ENCODE data around the gene EXOC3L2. TPM values are rescaled to one million over a fixed set of nuclear protein-coding genes. Genes with fewer than 3 reads are reported as not detected.

Gene EXOC3L2
- total and polyA plus RNA-seq, 10 donors, result 1.9 to 22.7 (median 13.4) TPM

GRCh38 chr19:45290381-45290931 lies 45.2 kb upstream of the EXOC3L2 start:
- no peak for DNase-seq
- intact Hi-C loops (cut with DNase I; ENCODE audit: low total_unique reads), result no loop called here
- H3K36me3 ChIP-seq, result peaks cover 0 to 99% (median 43%) of the 10 kb centered on the region in 6 donors
- TF ChIP-seq CTCF (IDR thresholded peaks at IDR 0.05 in 8 of 11, conservative IDR thresholded peaks at IDR 0.05 in 3 of 11), result no peak
- TF ChIP-seq POLR2A (IDR thresholded peaks at IDR 0.05), result no peak
- TF ChIP-seq POLR2AphosphoS5 (IDR thresholded peaks at IDR 0.05), result no peak
- H3K4me1 ChIP-seq, result no peaks in the 10 kb centered on the region
- H3K4me3 ChIP-seq, result no peak overlapping the region
- peaks cover 0 to 15% (median 7%) of the 10 kb centered on the region in 8 donors for H3K9me3 ChIP-seq
- WGBS, 5 donors, result 88 to 100% (median 95%) methylated on average over 4 to 6 of the region's 6 CpGs
- H3K27me3 ChIP-seq (replicated peaks in 1 of 7), result no peaks in the 10 kb centered on the region
- no peak overlapping the region for H3K27ac ChIP-seq

DNA sequence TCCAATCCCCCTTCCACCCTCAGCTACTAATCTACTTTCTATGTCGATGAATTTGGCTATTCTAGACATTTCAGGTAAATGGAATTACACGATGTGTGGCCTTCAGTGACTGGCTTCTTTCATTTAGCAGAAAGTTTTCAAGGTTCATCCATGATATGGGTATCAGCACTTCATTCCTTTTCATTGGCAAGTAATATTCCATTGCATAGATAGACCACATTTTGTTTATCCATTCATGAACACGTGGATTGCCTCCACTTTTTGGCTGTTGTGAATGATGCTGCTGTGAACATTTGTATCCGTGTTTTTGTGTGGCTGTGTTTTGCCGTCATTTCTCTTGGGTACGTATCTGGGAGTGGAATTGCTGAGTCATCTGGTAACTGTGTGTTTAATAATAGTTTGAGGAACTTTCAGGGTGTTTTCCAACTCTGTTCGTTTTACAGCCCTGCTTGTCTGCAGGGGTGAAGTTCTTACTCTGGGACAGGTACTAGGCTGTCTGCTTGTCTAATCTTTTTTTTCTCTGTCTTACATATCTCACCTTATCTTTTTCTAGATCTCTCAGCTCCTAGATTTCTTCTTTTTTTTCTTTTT lies 38.3 kb upstream of the EXOC3L2 start:
- H3K36me3 ChIP-seq, result peaks cover 6 to 100% (median 50%) of the 10 kb centered on the region in 6 donors
- intact Hi-C loops (cut with DNase I; ENCODE audit: low total_unique reads), result no loop called here

GRCh38 chr19:45280471-45280961 lies 35.3 kb upstream of the EXOC3L2 start:
- intact Hi-C loops (cut with DNase I; ENCODE audit: low total_unique reads), result no loop called here
- Histone ChIP-seq H3K27ac (no peak overlapping the region), H3K9me3 (no peaks in the 10 kb centered on the region), H3K27me3 (replicated peaks in 1 of 7) (no peaks in the 10 kb centered on the region), H3K36me3 (peaks cover 6 to 99% (median 51%) of the 10 kb centered on the region in 6 donors), H3K4me1 (peaks cover 0 to 4% (median 0%) of the 10 kb centered on the region in 6 donors), H3K4me3 (no peak overlapping the region)
- whole genome bisulfite sequencing, 5 donors, result 66 to 89% (median 78%) methylated on average over 18 to 19 of the region's 19 CpGs
- no peak for DNase-seq
- no peak for TF ChIP-seq POLR2A (IDR thresholded peaks at IDR 0.05)
- TF ChIP-seq POLR2AphosphoS5 (IDR thresholded peaks at IDR 0.05), result peak in 2 of 3 donors; percentile 20 to 38
- no peak for TF ChIP-seq CTCF (IDR thresholded peaks at IDR 0.05 in 8 of 11, conservative IDR thresholded peaks at IDR 0.05 in 3 of 11)

More for the DNA sequence above, 38.3 kb upstream of the EXOC3L2 start:
- Histone ChIP-seq H3K27me3 (replicated peaks in 1 of 7) (no peaks in the 10 kb centered on the region), H3K4me1 (peaks cover 0 to 4% (median 0%) of the 10 kb centered on the region in 6 donors), H3K27ac (peak overlapping the region in 4 of 8 donors; percentile 22 to 85 (median 60)), H3K4me3 (no peak overlapping the region), H3K9me3 (no peaks in the 10 kb centered on the region)
- WGBS, 5 donors, result 51 to 67% (median 62%) methylated on average over 7 of the region's 7 CpGs
- TF ChIP-seq POLR2AphosphoS5 (IDR thresholded peaks at IDR 0.05) (no peak), POLR2A (IDR thresholded peaks at IDR 0.05) (no peak), CTCF (IDR thresholded peaks at IDR 0.05 in 8 of 11, conservative IDR thresholded peaks at IDR 0.05 in 3 of 11) (no peak)
- no peak for DNase-seq

GRCh38 chr19:45279587-45280192 lies 34.5 kb upstream of the EXOC3L2 start:
- Histone ChIP-seq H3K4me1 (peaks cover 0 to 4% (median 0%) of the 10 kb centered on the region in 6 donors), H3K4me3 (no peak overlapping the region), H3K36me3 (peaks cover 6 to 99% (median 51%) of the 10 kb centered on the region in 6 donors), H3K27ac (no peak overlapping the region), H3K9me3 (no peaks in the 10 kb centered on the region), H3K27me3 (replicated peaks in 1 of 7) (no peaks in the 10 kb centered on the region)
- WGBS, 5 donors, result 92 to 98% (median 96%) methylated on average over 3 of the region's 3 CpGs
- intact Hi-C loops (cut with DNase I; ENCODE audit: low total_unique reads), result no loop called here
- DNase-seq, result no peak
- TF ChIP-seq POLR2AphosphoS5 (IDR thresholded peaks at IDR 0.05) (no peak), CTCF (IDR thresholded peaks at IDR 0.05 in 8 of 11, conservative IDR thresholded peaks at IDR 0.05 in 3 of 11) (no peak), POLR2A (IDR thresholded peaks at IDR 0.05) (no peak)

All from spleen (tissue), 11 donors.